Thyroid gland (tissue), 4 donors: ENCODE results near the gene MYCT1. TPM values are rescaled to one million over a fixed set of nuclear protein-coding genes. Genes with fewer than 3 reads are reported as not detected.

Experiments
- DNase-seq, 2 donors: peaks; one replicate each; pipeline ENCODE4 v3.0.0-alpha.2; 2019
- H3K27ac ChIP-seq, 3 donors: fragments of 200-600 bp; sonication (generic); 1 replicate in 2 of 3; 2 replicates in 1 of 3; pipeline ENCODE4 v1.5.1; 2016 to 2019; ENCODE audit warnings: mild to moderate bottlenecking in 1 of 3, moderate library complexity in 1 of 3
- H3K27me3 ChIP-seq: fragments of 200-600 bp; sonication (generic); one replicate; pipeline ENCODE4 v1.5.1; 2019
- H3K36me3 ChIP-seq, 2 donors: fragments of 200-600 bp; sonication (generic); one replicate each; pipeline ENCODE4 v1.5.1; 2016 to 2019
- H3K4me1 ChIP-seq, 2 donors: fragments of 200-600 bp; sonication (generic); one replicate each; pipeline ENCODE4 v1.5.1; 2017 to 2019
- H3K4me3 ChIP-seq, 3 donors: fragments of 200-600 bp; sonication (generic); replicated peaks in 1 of 3; 1 replicate in 2 of 3; 2 replicates in 1 of 3; pipeline ENCODE4 v1.5.1; 2016; ENCODE audit warnings: mild to moderate bottlenecking in 1 of 3
- H3K9me3 ChIP-seq: fragments of 200-600 bp; sonication (generic); one replicate; pipeline ENCODE4 v1.5.1; 2017
- POLR2A ChIP-seq, 2 donors: fragments of 450-650 bp; IDR thresholded peaks; one replicate each; pipeline ENCODE4 v1.6.1; 2017; ENCODE audit warnings: antibody characterized with exemption in 2 of 2, mild to moderate bottlenecking in 2 of 2, moderate library complexity in 1 of 2
- WGBS, 2 donors: methylation state at CpG; one replicate each; pipeline ENCODE4 v1.1.5; 2017; 5-methylcytosine and 5-hydroxymethylcytosine counted together
- intact Hi-C: fragments of 100-400 bp; cut with DNase I; formaldehyde crosslinking; loops from one replicate; pipeline ENCODE4 v1.15.1; 2023
- total RNA-seq, 4 donors: library from RNA; depleted of rRNA; stranded (reverse); fragments of >200 nt; gene quantifications; one replicate each; pipeline ENCODE4 v1.2.3, GENCODE V29; 2016
- TF ChIP-seq, protein P1 (sequence below), 6 experiments: fragments of 200-600 bp in 3 of 6; fragments of 450-650 bp in 3 of 6; sonication (generic) in 3 of 6; IDR thresholded peaks; one replicate each; pipeline ENCODE4 v1.5.1; 2016 to 2019; ENCODE audit warnings: antibody characterized with exemption in 6 of 6, mild to moderate bottlenecking in 2 of 6, inconsistent platforms in 1 of 6, moderate library complexity in 1 of 6

MYCT1 gene
- total RNA-seq, 4 donors from 2014 or later: 12.0 to 26.2 (median 17.5) TPM

DNA sequence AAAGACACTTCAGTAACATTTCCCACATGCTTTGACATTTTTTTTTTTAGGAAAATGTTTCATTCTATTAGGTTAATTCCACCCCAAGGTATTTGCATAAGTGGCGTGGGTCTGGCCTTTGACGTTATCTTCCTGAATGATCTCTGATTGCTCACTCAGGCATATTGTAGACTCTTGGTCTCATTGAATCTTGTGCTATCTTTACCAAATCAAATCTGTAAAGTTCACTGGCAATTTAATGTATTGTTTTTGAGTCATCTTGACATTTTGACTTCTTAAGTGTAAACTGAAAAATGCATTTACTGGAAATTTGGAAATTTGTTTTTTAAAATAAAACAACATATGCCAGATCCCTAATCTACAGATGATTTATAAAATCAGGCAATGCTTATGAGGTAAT lies 36.9 kb downstream of the MYCT1 start:
- intact Hi-C loops: no loop called here
- Histone ChIP-seq H3K27ac (no peak overlapping the region), H3K9me3 (no peaks in the 10 kb centered on the region), H3K36me3 (no peaks in the 10 kb centered on the region), H3K4me3 (no peak overlapping the region), H3K27me3 (no peaks in the 10 kb centered on the region), H3K4me1 (no peaks in the 10 kb centered on the region)
- TF ChIP-seq POLR2A (IDR thresholded peaks at IDR 0.05): no peak
- TF ChIP-seq, protein P1, sequence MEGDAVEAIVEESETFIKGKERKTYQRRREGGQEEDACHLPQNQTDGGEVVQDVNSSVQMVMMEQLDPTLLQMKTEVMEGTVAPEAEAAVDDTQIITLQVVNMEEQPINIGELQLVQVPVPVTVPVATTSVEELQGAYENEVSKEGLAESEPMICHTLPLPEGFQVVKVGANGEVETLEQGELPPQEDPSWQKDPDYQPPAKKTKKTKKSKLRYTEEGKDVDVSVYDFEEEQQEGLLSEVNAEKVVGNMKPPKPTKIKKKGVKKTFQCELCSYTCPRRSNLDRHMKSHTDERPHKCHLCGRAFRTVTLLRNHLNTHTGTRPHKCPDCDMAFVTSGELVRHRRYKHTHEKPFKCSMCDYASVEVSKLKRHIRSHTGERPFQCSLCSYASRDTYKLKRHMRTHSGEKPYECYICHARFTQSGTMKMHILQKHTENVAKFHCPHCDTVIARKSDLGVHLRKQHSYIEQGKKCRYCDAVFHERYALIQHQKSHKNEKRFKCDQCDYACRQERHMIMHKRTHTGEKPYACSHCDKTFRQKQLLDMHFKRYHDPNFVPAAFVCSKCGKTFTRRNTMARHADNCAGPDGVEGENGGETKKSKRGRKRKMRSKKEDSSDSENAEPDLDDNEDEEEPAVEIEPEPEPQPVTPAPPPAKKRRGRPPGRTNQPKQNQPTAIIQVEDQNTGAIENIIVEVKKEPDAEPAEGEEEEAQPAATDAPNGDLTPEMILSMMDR (IDR thresholded peaks at IDR 0.05): no peak
- WGBS, 2 donors: 62 to 65% methylated on average over 2 of the region's 2 CpGs
- DNase-seq: no peak

DNA sequence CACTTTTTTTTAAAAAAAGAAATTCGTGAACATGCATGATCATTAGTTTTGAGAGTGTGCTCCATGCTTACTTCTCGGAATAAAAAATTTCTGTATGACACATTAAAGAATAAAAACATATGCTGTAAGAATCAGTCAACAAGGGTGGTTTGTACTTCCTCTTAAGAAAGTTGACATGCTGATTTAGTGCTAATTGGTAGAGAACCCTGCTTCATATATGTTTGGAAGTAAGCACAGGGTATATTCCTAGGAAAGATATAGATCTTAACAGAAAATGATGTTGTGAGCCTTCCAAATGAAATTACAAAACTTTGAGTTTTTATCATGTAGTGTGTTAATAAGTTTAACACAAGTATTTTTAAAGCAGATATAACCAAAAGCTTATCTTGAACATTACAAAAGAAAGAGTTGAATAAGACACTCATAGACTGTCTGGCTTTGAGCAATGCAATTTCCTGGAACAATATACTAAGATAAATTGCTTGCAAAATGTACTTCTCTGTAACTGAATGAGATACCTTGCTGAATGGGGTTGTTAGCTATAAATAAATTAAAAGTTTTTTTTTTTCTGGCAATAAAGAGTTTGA lies 39.1 kb downstream of the MYCT1 start:
- no peaks in the 10 kb centered on the region for H3K4me1 ChIP-seq
- no peaks in the 10 kb centered on the region for H3K27me3 ChIP-seq
- no peak overlapping the region for H3K27ac ChIP-seq
- DNase-seq: no peak
- 79 to 86% methylated on average over 2 of the region's 2 CpGs for WGBS, 2 donors
- intact Hi-C loops: no loop called here
- no peaks in the 10 kb centered on the region for H3K36me3 ChIP-seq
- no peak for TF ChIP-seq POLR2A (IDR thresholded peaks at IDR 0.05)
- TF ChIP-seq, protein P1 (IDR thresholded peaks at IDR 0.05): no peak
- H3K9me3 ChIP-seq: no peaks in the 10 kb centered on the region
- H3K4me3 ChIP-seq: no peak overlapping the region

DNA sequence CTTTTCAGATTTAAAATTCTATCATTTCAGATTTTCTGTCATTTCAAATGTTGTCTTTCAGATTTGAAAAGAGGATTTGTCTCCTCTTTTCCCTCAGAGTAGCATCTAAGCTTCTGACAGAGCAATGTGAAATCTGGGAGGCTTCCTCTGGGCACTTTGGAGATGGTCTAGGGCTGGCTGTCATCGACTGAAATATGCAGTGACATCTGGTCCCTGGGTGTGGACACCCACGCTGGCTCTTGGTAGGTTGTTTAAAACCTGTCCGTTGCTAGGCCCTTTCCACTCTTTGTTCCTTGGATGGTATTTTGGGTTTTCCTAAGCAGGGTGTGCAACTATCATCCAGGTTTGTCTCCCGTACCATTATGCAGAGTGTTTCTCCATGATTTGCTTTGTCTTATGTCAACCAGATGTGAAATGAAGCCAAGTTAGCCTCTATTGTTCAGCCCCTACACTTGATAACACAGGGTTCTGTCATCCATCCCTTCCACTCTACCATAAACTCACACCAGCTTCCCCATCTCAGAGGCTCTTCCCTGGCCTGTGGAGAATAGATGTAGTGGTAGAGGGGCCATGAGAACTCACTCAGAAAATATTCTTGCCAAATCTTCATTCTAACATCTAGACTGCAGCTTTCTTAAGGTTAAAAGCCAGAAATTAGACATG lies 47.9 kb downstream of the MYCT1 start:
- intact Hi-C loops: no loop called here
- Histone ChIP-seq H3K27me3 (no peaks in the 10 kb centered on the region), H3K27ac (no peak overlapping the region), H3K9me3 (no peaks in the 10 kb centered on the region), H3K4me1 (no peaks in the 10 kb centered on the region), H3K36me3 (no peaks in the 10 kb centered on the region), H3K4me3 (no peak overlapping the region)
- 75 to 80% methylated on average over 4 of the region's 4 CpGs for WGBS, 2 donors
- DNase-seq: no peak
- TF ChIP-seq, protein P1 (IDR thresholded peaks at IDR 0.05): no peak
- no peak for TF ChIP-seq POLR2A (IDR thresholded peaks at IDR 0.05)

DNA sequence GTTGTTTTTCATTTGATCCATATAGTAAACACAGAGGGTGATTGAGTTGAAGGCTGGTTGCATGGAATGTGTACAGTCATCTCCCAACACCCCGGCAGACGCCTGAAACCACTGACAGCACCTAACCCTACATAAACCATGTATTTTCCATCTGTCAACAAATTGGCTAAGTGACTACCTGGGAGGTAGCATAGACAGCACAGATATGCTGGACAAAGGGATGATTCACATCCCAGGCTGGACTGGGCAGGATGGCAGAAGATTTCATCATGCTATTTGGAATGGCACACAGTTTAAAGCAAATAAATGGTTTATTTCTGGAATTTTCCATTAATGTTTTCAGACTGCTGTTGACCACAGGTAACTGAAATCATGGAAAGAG lies 48.5 kb downstream of the MYCT1 start:
- intact Hi-C loops: no loop called here
- TF ChIP-seq, protein P1 (IDR thresholded peaks at IDR 0.05): no peak
- no peak for TF ChIP-seq POLR2A (IDR thresholded peaks at IDR 0.05)
- no peaks in the 10 kb centered on the region for H3K9me3 ChIP-seq
- no peak overlapping the region for H3K4me3 ChIP-seq
- H3K36me3 ChIP-seq: no peaks in the 10 kb centered on the region
- no peaks in the 10 kb centered on the region for H3K27me3 ChIP-seq
- H3K4me1 ChIP-seq: no peaks in the 10 kb centered on the region
- H3K27ac ChIP-seq: no peak overlapping the region
- DNase-seq: no peak
- WGBS, 2 donors: 79 to 90% methylated on average over 2 of the region's 2 CpGs

DNA sequence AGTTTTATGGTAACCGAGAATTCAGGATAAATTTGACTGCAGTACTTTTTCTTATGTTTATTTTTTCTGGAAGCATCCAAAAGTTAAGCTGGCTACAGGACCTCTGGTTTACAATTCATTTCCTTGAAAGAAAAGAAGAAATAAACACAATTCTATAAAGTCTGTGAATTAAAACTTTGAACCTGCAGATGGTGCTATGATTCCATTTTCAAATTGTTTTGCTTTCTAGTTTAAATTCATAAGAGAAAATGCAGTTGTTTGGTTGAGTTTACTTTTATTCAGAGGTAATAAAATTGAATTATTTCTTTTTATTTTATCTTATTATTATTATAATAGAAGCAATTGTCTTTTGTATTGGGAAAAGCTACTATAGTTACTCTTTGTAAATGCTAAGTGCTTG lies 51.1 kb downstream of the MYCT1 start:
- Histone ChIP-seq H3K4me3 (no peak overlapping the region), H3K27me3 (no peaks in the 10 kb centered on the region), H3K4me1 (no peaks in the 10 kb centered on the region), H3K9me3 (no peaks in the 10 kb centered on the region), H3K27ac (no peak overlapping the region), H3K36me3 (no peaks in the 10 kb centered on the region)
- 32 to 34% methylated on average over 1 of the region's 1 CpG for WGBS, 2 donors
- no peak for DNase-seq
- no peak for TF ChIP-seq POLR2A (IDR thresholded peaks at IDR 0.05)
- TF ChIP-seq, protein P1 (IDR thresholded peaks at IDR 0.05): peak in 1 of 6 experiments; percentile 13
- intact Hi-C loops: no loop called here
